Smooth muscle cell of the umbilical artery (primary cell): ENCODE data around the gene FLG. TPM values are rescaled to one million over a fixed set of nuclear protein-coding genes. Genes with fewer than 3 reads are reported as not detected.

ENCODE experiments used
- total RNA-seq: library from RNA; depleted of rRNA; stranded (reverse); fragments of >200 nt; gene quantifications from 2 replicates; pipeline ENCODE4 v1.2.3, GENCODE V29; 2014

Gene FLG
- under 0.01 and 0.09 TPM in 2 replicates for total RNA-seq

DNA sequence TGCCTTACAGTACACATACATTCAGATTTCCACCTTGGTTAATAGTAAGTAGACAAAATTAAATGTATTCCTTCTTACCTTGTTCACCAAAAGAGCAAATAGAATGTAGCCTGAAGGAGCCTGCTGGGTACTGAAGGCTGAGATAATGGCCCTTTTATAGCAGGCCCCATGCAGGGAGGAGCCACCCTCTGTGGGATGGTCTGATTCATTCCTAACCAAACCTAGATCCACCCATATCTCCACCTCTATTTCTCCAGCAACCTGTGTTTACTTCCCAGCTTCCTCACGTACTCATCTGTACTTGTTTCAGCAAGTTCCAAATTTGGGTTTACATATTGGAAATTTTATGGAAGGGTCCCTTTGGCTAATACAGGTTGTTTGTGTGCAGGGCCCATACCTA, at the start of gene FLG:
FLG (minus strand) TSS at position 129 of the 400 bp plus-strand sequence. CDS start 9,783 bp downstream, outside the sequence.

GRCh38 chr1:152359906-152360305, 34.9 kb upstream of the FLG start, which contains the start of gene FLG2:
Gene FLG2 (minus strand): TSS chr1:152360006. CDS start chr1:152358884, 1,122 bp downstream.

Other genes starting within 250 kb of the FLG start
- gene TCHHL1, start 236.2 kb downstream of the FLG start, total RNA-seq = not detected in 2 replicates
- gene TCHH, start 209.8 kb downstream of the FLG start, total RNA-seq = not detected in 2 replicates
- not detected in 2 replicates for gene RPTN, start 166.0 kb downstream of the FLG start, total RNA-seq
- not detected in 2 replicates for gene HRNR, start 101.0 kb downstream of the FLG start, total RNA-seq
- gene FLG2, start 34.8 kb upstream of the FLG start, total RNA-seq = not detected in 2 replicates
- gene CRNN, start 89.0 kb upstream of the FLG start, total RNA-seq = not detected in 2 replicates
- not detected in 2 replicates for gene LCE5A, start 185.6 kb upstream of the FLG start, total RNA-seq
- not detected in 2 replicates for gene CRCT1, start 189.2 kb upstream of the FLG start, total RNA-seq
- not detected in 2 replicates for gene LCE3E, start 241.5 kb upstream of the FLG start, total RNA-seq